T-cell (primary cell): Measurements from ENCODE around the gene PRKCZ. TPM values are rescaled to one million over a fixed set of nuclear protein-coding genes. Genes with fewer than 3 reads are reported as not detected.

Experiments
- ATAC-seq, 4 experiments: fragments of 200-7000 bp in 3 of 4; fragments of 150-1000 bp in 1 of 4; cut with Tn5 transposase; replicated peaks in 1 of 4; 1 replicate in 3 of 4; 2 replicates in 1 of 4; pipeline ENCODE4 v1.10.0; 2021; ENCODE audit warnings: moderate library complexity in 3 of 4, mild to moderate bottlenecking in 2 of 4, moderate number of reproducible peaks in 1 of 4
- CTCF ChIA-PET, 2 donors: fragments of 300-600 bp; sonication (Branson Sonifier 250); formaldehyde crosslinking; loops; one replicate each; lab custom pipeline; 2022; ENCODE audit warnings: antibody characterized with exemption in 2 of 2; lab: Charles Lee
- POLR2A ChIA-PET, 2 donors: fragments of 300-600 bp; sonication (Branson Sonifier 250); formaldehyde crosslinking; loops; one replicate each; lab custom pipeline; 2022; ENCODE audit warnings: antibody characterized with exemption in 2 of 2; lab: Charles Lee
- DNase-seq, 35 experiments: peaks; one replicate each; pipeline versions ENCODE4 v3.0.0 to v3.0.0-alpha.2; 2013 to 2023
- H3K27ac ChIP-seq: one replicate; pipeline ENCODE4 v1.5.1; 2013; ENCODE audit warnings: low read length
- H3K27me3 ChIP-seq, 2 experiments: replicated peaks in 1 of 2; 1 replicate in 1 of 2; 2 replicates in 1 of 2; pipeline versions ENCODE4 v1.6.1 to v1.7.0; 2013; ENCODE audit warnings: low read length in 1 of 2, mixed read lengths in 1 of 2; ENCODE audit not compliant: control insufficient read depth in 2 of 2, insufficient read depth in 2 of 2; ENCODE audit errors: extremely low read depth in 1 of 2
- H3K36me3 ChIP-seq, 2 donors: 1 replicate in 1 of 2; 2 replicates in 1 of 2; pipeline versions ENCODE4 v1.6.1 to v1.7.0; 2013; ENCODE audit warnings: low read length in 1 of 2; ENCODE audit not compliant: control insufficient read depth in 2 of 2, insufficient read depth in 1 of 2; ENCODE audit errors: extremely low read depth in 1 of 2
- H3K4me1 ChIP-seq, 2 experiments: 1 replicate in 1 of 2; 2 replicates in 1 of 2; pipeline versions ENCODE4 v1.6.1 to v1.7.0; 2013; ENCODE audit warnings: low read length in 2 of 2, mixed read lengths in 1 of 2; ENCODE audit not compliant: insufficient read depth in 2 of 2, control insufficient read depth in 1 of 2; ENCODE audit errors: extremely low read depth in 1 of 2
- H3K4me3 ChIP-seq, 2 donors: 1 replicate in 1 of 2; 2 replicates in 1 of 2; pipeline versions ENCODE4 v1.5.1 to v1.7.0; 2013; ENCODE audit warnings: mild to moderate bottlenecking in 2 of 2, low read length in 1 of 2, moderate library complexity in 1 of 2; ENCODE audit not compliant: control insufficient read depth in 1 of 2; ENCODE audit errors: extremely low read depth in 1 of 2
- H3K9me3 ChIP-seq: 2 replicates; pipeline ENCODE4 v1.7.0; 2013
- H3K27ac Mint-ChIP-seq, 2 donors: one replicate each; pipeline ENCODE4 v1.8.0; 2020 to 2021; ENCODE audit warnings: mild to moderate bottlenecking in 2 of 2, mixed read lengths in 2 of 2
- H3K27me3 Mint-ChIP-seq, 2 donors: one replicate each; pipeline ENCODE4 v1.8.0; 2021 to 2022; ENCODE audit warnings: mixed read lengths in 2 of 2
- H3K36me3 Mint-ChIP-seq: one replicate; pipeline ENCODE4 v1.8.0; 2021; ENCODE audit warnings: mixed read lengths
- H3K4me1 Mint-ChIP-seq, 3 donors: one replicate each; pipeline ENCODE4 v1.8.0; 2020 to 2022; ENCODE audit warnings: mixed read lengths in 3 of 3, mild to moderate bottlenecking in 1 of 3
- H3K4me3 Mint-ChIP-seq, 3 donors: one replicate each; pipeline ENCODE4 v1.8.0; 2020 to 2022; ENCODE audit warnings: mild to moderate bottlenecking in 3 of 3, mixed read lengths in 3 of 3, moderate library complexity in 3 of 3
- H3K9me3 Mint-ChIP-seq, 3 donors: one replicate each; pipeline ENCODE4 v1.8.0; 2020 to 2022; ENCODE audit warnings: mixed read lengths in 3 of 3
- WGBS: methylation state at CpG from one replicate; pipeline ENCODE4 v1.1.5; 2013; ENCODE audit warnings: missing lambda C conversion rate; ENCODE audit not compliant: insufficient coverage; 5-methylcytosine and 5-hydroxymethylcytosine counted together
- total RNA-seq, 35 experiments: library from RNA in 6 of 35; stranded (reverse) in 6 of 35; fragments of 120-200 nt in 1 of 35; gene quantifications; one replicate each; pipeline versions ENCODE4 v1.2.1 to v1.2.4 and lab custom pipeline; 2013 to 2026

PRKCZ gene
- total RNA-seq, 5 donors from 2014 or later (not counting 1 experiment from before 2014, with no cell fraction given), result 27.5 to 36.9 (median 31.0) TPM

DNA sequence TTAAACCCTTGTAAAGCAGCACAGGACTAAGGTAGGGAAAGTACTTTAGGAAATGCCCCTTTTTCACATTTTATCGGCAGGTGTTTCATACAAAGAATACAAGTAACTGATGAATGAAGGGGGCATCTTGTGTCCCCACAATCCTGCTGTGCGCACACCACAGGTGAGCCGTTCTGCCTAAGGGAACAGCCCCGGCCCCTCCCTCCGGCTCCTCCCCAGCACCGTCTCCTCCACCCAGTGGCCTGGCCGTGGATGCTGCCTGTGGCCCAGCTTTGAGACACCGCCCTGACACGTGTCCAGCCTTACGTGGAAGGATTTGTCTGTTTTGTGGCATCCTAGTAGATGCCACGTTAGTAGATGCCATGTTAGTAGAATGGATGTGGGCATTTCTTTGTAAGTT lies 131.5 kb downstream of the PRKCZ start:
- no peaks in the 10 kb centered on the region for H3K9me3 ChIP-seq
- H3K27me3 ChIP-seq, result no peaks in the 10 kb centered on the region
- CTCF ChIA-PET, result no interaction called here
- H3K9me3 Mint-ChIP-seq, result no peaks in the 10 kb centered on the region
- DNase-seq (no peak), ATAC-seq (no peak)
- no peaks in the 10 kb centered on the region for H3K4me1 ChIP-seq
- H3K36me3 Mint-ChIP-seq, result peaks cover 26% of the 10 kb centered on the region
- no peak overlapping the region for H3K4me3 ChIP-seq
- 95% methylated on average over 6 of the region's 11 CpGs for WGBS
- no peak overlapping the region for H3K27ac Mint-ChIP-seq
- peaks cover 5% of the 10 kb centered on the region in 2 donors for H3K36me3 ChIP-seq
- no peaks in the 10 kb centered on the region for H3K27me3 Mint-ChIP-seq
- H3K4me3 Mint-ChIP-seq, result no peak overlapping the region
- H3K27ac ChIP-seq, result no peak overlapping the region
- POLR2A ChIA-PET, result no interaction called here
- H3K4me1 Mint-ChIP-seq, result peaks cover 0 to 7% (median 1%) of the 10 kb centered on the region in 3 donors

DNA sequence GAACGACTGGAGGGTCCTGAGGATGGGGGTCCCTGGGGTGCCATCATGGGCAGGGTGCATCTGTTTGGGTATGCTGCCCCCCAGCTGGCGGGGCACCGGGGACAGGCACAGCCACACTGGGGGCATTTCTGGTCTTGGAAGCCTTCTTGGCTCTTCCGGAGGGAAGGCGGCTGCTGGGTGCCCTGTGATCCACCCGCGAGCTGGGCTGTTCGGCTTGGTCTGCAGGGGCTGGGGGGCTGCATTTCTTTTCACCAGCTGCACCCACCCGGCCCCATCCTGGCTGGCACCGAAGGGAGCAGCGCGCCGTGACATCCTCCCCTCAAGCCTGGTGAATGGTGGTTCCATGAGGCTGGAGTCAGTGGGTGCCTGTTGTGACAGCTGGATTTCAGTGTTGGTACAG lies 132.2 kb downstream of the PRKCZ start:
- H3K27ac Mint-ChIP-seq, result peak overlapping the region; percentile 34 to 69
- Histone ChIP-seq H3K4me3 (no peak overlapping the region), H3K36me3 (peaks cover 5% of the 10 kb centered on the region in 2 donors), H3K4me1 (no peaks in the 10 kb centered on the region), H3K27ac (no peak overlapping the region), H3K9me3 (no peaks in the 10 kb centered on the region), H3K27me3 (no peaks in the 10 kb centered on the region)
- POLR2A ChIA-PET, result no interaction called here
- CTCF ChIA-PET, result no interaction called here
- no peak overlapping the region for H3K4me3 Mint-ChIP-seq
- H3K9me3 Mint-ChIP-seq, result no peaks in the 10 kb centered on the region
- peaks cover 0 to 7% (median 1%) of the 10 kb centered on the region in 3 donors for H3K4me1 Mint-ChIP-seq
- ATAC-seq (no peak), DNase-seq (no peak)
- WGBS, result 97% methylated on average over 8 of the region's 13 CpGs
- no peaks in the 10 kb centered on the region for H3K27me3 Mint-ChIP-seq
- peaks cover 26% of the 10 kb centered on the region for H3K36me3 Mint-ChIP-seq

DNA sequence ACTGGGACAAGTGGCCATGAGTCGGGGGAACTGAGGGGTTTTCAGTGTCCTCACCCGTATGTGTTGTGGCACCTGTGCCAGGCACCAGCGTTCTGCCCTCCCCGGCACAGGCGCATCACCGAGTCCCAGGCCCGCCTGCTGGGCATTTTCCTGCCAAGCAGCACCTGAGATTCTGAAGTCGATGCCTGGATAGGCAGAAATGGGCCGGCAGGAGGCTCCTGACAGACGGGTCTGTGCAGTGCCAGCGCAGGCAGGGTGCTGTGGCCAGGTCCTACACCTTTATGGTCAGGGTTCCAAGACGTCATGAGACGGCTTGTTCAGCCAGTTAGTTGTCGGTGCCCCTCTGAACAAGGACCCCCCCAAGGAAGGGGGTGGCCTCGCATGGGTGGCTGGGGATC lies 133.7 kb downstream of the PRKCZ start:
- Mint-ChIP-seq H3K4me3 (no peak overlapping the region), H3K4me1 (peaks cover 0 to 7% (median 3%) of the 10 kb centered on the region in 3 donors), H3K27ac (no peak overlapping the region), H3K9me3 (no peaks in the 10 kb centered on the region), H3K36me3 (peaks cover 19% of the 10 kb centered on the region), H3K27me3 (no peaks in the 10 kb centered on the region)
- H3K9me3 ChIP-seq, result no peaks in the 10 kb centered on the region
- no peak overlapping the region for H3K4me3 ChIP-seq
- WGBS, result 95% methylated on average over 15 of the region's 15 CpGs
- H3K4me1 ChIP-seq, result peaks cover 0 to 2% of the 10 kb centered on the region in 2 experiments
- H3K36me3 ChIP-seq, result peaks cover 5% of the 10 kb centered on the region in 2 donors
- POLR2A ChIA-PET, result no interaction called here
- H3K27me3 ChIP-seq, result no peaks in the 10 kb centered on the region
- no peak overlapping the region for H3K27ac ChIP-seq
- CTCF ChIA-PET, result no interaction called here
- no peak for ATAC-seq
- DNase-seq, result no peak

DNA sequence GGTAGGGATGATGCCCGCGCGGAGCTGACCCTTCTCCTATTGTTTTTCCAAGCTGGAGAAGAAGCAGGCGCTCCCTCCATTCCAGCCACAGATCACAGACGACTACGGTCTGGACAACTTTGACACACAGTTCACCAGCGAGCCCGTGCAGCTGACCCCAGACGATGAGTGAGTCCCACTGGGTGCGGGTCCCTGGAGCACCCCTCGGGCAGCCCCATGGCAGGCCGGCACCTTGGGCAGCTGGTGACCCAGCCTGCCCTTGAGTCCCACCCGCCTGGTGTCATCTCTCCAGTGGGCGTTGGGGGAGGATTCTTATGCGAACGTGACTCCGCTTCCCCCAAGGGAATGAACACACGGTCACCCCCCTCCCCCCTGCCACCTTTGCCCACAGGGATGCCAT lies 134.3 kb downstream of the PRKCZ start:
- Histone ChIP-seq H3K9me3 (no peaks in the 10 kb centered on the region), H3K4me3 (no peak overlapping the region), H3K27ac (no peak overlapping the region), H3K4me1 (peaks cover 0 to 8% of the 10 kb centered on the region in 2 experiments), H3K36me3 (peaks cover 5% of the 10 kb centered on the region in 2 donors), H3K27me3 (no peaks in the 10 kb centered on the region)
- CTCF ChIA-PET, result no interaction called here
- Mint-ChIP-seq H3K27me3 (no peaks in the 10 kb centered on the region), H3K27ac (no peak overlapping the region), H3K36me3 (peaks cover 17% of the 10 kb centered on the region), H3K4me1 (peaks cover 2 to 11% (median 7%) of the 10 kb centered on the region in 3 donors), H3K9me3 (no peaks in the 10 kb centered on the region), H3K4me3 (no peak overlapping the region)
- DNase-seq (no peak), ATAC-seq (no peak)
- 98% methylated on average over 11 of the region's 18 CpGs for WGBS
- POLR2A ChIA-PET, result no interaction called here

DNA sequence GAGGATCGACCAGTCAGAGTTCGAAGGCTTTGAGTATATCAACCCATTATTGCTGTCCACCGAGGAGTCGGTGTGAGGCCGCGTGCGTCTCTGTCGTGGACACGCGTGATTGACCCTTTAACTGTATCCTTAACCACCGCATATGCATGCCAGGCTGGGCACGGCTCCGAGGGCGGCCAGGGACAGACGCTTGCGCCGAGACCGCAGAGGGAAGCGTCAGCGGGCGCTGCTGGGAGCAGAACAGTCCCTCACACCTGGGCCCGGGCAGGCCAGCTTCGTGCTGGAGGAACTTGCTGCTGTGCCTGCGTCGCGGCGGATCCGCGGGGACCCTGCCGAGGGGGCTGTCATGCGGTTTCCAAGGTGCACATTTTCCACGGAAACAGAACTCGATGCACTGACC lies 134.7 kb downstream of the PRKCZ start:
- CTCF ChIA-PET, result no interaction called here
- POLR2A ChIA-PET, result no interaction called here
- H3K27me3 ChIP-seq, result no peaks in the 10 kb centered on the region
- Mint-ChIP-seq H3K9me3 (no peaks in the 10 kb centered on the region), H3K4me3 (no peak overlapping the region), H3K4me1 (peaks cover 4 to 11% (median 7%) of the 10 kb centered on the region in 3 donors), H3K27ac (no peak overlapping the region), H3K36me3 (peaks cover 15% of the 10 kb centered on the region), H3K27me3 (no peaks in the 10 kb centered on the region)
- no peak overlapping the region for H3K4me3 ChIP-seq
- H3K27ac ChIP-seq, result no peak overlapping the region
- H3K9me3 ChIP-seq, result no peaks in the 10 kb centered on the region
- H3K36me3 ChIP-seq, result peaks cover 5% of the 10 kb centered on the region in 2 donors
- H3K4me1 ChIP-seq, result peaks cover 0 to 12% of the 10 kb centered on the region in 2 experiments
- ATAC-seq, result no peak
- DNase-seq, result no peak
- WGBS, result 96% methylated on average over 32 of the region's 33 CpGs

DNA sequence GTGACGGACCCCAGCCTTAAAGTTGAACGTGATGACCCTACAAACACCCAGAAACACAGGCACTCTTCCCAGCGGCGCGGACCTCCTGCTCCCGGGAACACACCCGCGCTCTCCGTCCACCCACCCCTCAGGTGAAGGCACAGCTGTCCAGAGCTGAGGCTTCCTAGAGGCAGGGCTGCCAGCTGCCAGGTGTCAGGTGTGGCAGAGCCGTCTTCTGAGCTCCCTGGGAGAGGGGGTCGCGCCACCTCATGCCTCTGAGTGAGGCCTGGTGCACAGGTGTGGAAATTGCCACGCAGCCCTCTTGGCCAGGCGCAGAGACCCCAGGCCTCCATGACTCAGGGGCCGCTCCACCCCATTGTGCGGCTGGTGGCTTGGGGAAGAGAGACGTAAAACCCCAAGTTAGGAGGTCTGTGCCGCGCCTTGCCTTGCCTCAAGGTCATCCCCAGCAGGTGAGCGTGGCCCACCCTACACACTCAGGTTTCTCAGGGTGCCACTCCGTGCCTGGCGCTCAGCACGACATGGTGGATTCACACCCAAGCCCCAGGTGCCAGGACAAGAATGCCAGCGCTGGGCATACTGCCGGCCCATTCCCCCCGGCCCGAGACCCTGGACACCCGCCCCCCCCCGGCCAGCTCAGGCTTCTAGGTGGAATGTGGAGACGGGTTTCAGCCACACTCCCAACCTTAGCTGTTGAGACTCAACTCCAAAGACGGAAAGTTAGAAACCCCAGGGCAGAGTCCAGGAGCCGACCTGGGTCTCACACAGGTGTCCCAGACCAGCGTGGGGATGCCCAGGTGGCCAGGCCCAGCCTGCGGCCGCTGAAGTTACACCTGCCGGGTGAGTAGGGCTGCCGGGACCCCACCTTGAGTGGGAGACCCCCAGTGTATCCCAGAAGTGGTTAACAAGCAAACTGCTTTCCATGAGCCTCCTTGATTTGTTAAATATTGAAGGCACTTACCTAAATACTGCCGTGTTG lies 136.0 kb downstream of the PRKCZ start:
- DNase-seq (no peak), ATAC-seq (no peak)
- Mint-ChIP-seq H3K36me3 (peaks cover 11% of the 10 kb centered on the region), H3K4me1 (peaks cover 10 to 17% (median 13%) of the 10 kb centered on the region in 3 donors), H3K4me3 (no peak overlapping the region), H3K9me3 (no peaks in the 10 kb centered on the region), H3K27ac (no peak overlapping the region), H3K27me3 (no peaks in the 10 kb centered on the region)
- Histone ChIP-seq H3K36me3 (peaks cover 5% of the 10 kb centered on the region in 2 donors), H3K27ac (no peak overlapping the region), H3K4me1 (peaks cover 0 to 25% of the 10 kb centered on the region in 2 experiments), H3K4me3 (no peak overlapping the region), H3K9me3 (no peaks in the 10 kb centered on the region), H3K27me3 (no peaks in the 10 kb centered on the region)
- POLR2A ChIA-PET, result no interaction called here
- 94% methylated on average over 24 of the region's 38 CpGs for WGBS
- CTCF ChIA-PET, result no interaction called here
